ENCODE measurements around the gene NUMBL. TPM values are rescaled to one million over a fixed set of nuclear protein-coding genes. Genes with fewer than 3 reads are reported as not detected.

Gene NUMBL
- total and polyA plus RNA-seq, 9 of the 15 experiments (the other 6 are each of a cell fraction or from before 2014, with no cell fraction given), result 0.39 to 38.6 (median 6.6) TPM

DNA sequence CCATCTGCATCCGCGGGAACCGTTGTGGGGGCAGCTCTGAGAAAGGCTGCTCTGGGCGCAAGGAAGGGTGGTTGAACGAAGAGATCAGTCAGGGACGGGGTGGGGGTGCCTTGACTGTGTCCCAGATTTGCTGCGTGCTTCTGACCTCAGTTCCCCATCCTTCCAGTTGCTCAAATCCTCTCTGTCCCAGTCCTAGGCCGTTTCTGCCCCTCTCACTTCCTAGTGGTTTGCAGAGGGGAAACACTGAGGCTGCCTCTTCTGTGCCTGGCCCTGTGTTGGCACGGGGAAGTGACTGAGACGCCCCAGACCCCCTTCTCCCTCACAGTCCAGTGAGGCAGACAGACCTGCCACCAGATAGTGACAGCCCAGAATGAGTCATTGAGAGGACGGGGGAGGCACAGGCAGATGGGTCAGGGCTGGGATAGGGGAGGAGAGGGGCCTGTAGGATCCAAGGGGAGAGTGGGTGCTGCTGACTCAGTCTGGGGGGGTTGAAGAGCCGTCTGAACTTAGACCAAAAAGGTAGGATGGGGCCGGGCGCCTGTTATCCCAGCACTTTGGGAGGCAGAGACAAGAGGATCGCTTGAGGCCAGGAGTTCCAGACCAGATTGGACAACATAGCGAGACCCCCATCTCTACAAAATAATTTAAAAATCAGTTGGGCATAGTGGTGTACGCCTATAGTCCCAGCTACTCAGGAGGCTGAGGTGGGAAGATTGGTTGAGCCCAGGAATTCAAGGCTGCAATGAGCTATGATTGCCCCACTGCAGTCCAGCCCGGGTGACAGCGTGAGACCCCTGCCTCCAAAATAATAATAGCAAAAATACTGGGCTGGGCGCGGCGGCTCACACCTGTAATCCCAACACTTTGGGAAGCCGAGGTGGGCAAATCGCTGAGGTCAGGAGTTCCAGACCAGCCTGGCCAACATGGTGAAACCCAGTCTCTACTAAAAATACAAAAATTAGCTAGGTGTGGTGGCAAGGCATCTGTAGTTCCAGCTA, 26.5 kb downstream of the NUMBL start (continued):
- TF ChIP-seq, protein P1, sequence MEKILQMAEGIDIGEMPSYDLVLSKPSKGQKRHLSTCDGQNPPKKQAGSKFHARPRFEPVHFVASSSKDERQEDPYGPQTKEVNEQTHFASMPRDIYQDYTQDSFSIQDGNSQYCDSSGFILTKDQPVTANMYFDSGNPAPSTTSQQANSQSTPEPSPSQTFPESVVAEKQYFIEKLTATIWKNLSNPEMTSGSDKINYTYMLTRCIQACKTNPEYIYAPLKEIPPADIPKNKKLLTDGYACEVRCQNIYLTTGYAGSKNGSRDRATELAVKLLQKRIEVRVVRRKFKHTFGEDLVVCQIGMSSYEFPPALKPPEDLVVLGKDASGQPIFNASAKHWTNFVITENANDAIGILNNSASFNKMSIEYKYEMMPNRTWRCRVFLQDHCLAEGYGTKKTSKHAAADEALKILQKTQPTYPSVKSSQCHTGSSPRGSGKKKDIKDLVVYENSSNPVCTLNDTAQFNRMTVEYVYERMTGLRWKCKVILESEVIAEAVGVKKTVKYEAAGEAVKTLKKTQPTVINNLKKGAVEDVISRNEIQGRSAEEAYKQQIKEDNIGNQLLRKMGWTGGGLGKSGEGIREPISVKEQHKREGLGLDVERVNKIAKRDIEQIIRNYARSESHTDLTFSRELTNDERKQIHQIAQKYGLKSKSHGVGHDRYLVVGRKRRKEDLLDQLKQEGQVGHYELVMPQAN (IDR thresholded peaks at IDR 0.05; ENCODE audit: borderline replicate concordance), result no peak
- TF ChIP-seq PHF8 (IDR thresholded peaks at IDR 0.05; ENCODE audit: borderline replicate concordance, low read length), result no peak
- no peak for TF ChIP-seq ZNF766 (CRISPR knock-in tag; conservative IDR thresholded peaks at IDR 0.05)
- TF ChIP-seq MLLT1 (IDR thresholded peaks at IDR 0.05), result peak in 1 of 2 experiments; percentile 42; a peak in 1 of 4 replicates
- no peak for TF ChIP-seq NFXL1 (CRISPR knock-in tag; IDR thresholded peaks at IDR 0.05)
- no peak for TF ChIP-seq ZFP36 (IDR thresholded peaks at IDR 0.05; ENCODE audit: low read depth, low read length, partially characterized antibody)
- no peak for TF ChIP-seq SETDB1 (IDR thresholded peaks at IDR 0.05; ENCODE audit: low read length)
- TF ChIP-seq RBBP5 (IDR thresholded peaks at IDR 0.05; ENCODE audit: borderline replicate concordance, insufficient read depth, low read length, poor library complexity, severe bottlenecking), result no peak
- no peak for TF ChIP-seq POU5F1 (IDR thresholded peaks at IDR 0.05; ENCODE audit: borderline replicate concordance, low read depth, low read length, partially characterized antibody)
- TF ChIP-seq KLF1 (tag; IDR thresholded peaks at IDR 0.05), result no peak
- TF ChIP-seq FOXA3 (CRISPR knock-in tag; conservative IDR thresholded peaks at IDR 0.05 in 1 of 2, IDR thresholded peaks at IDR 0.05 in 1 of 2), result no peak
- peak; percentile 43 for TF ChIP-seq TBP (optimal IDR thresholded peaks at IDR 0.05; ENCODE audit: low read depth, low read length)
- no peak for TF ChIP-seq ZNF830 (CRISPR knock-in tag; IDR thresholded peaks at IDR 0.05)
- no peak for TF ChIP-seq ZSCAN29 (IDR thresholded peaks at IDR 0.05)
- TF ChIP-seq TCF7L2 (IDR thresholded peaks at IDR 0.05; ENCODE audit: low read depth, low read length), result no peak
- TF ChIP-seq ARID2 (IDR thresholded peaks at IDR 0.05), result no peak
- no peak for TF ChIP-seq CREBBP (IDR thresholded peaks at IDR 0.05; ENCODE audit: low read depth, low read length)
- no peak for TF ChIP-seq FOXJ2 (tag; IDR thresholded peaks at IDR 0.05)
- no peak for TF ChIP-seq GMEB1 (CRISPR knock-in tag; IDR thresholded peaks at IDR 0.05)
- no peak for TF ChIP-seq XRCC3 (IDR thresholded peaks at IDR 0.05)
- no peak for TF ChIP-seq KDM4B (IDR thresholded peaks at IDR 0.05; ENCODE audit: borderline replicate concordance in 2 of 2, low read depth in 1 of 2)
- no peak for TF ChIP-seq TAF15 (IDR thresholded peaks at IDR 0.05; ENCODE audit: low read depth, low read length)

Measured in K562 (cell line).